ENCODE data around the gene TANGO2.

Gene TANGO2

DNA sequence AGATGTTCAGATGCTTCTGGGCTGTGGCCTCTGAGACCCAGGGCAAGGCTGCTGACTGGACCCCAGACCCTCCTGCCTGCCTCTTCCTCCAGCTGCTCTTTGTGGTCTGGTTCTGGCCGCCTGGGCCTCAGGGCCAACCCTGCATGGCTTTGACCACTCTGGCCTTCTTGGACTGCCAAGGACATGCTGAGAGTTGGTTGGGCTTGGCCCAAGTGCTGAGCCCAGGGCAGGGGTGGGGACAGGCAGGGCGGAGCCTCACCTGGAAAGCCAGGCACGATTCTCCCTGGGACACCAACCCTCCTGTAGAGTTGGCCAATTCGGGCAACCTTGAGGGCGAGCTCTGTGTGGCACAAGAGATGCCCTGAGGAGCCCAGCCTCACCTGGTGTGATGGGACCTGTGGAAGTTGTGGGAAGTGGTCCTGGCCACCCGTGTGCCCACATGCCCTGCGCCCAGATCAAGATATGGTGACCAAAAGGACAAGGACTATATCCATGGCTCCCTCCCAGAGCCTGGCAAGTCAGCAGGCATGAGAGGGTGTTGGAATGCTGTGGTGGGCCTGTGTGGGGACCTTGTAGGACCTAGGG, 11.6 kb downstream of the TANGO2 start:
- H4K20me1 ChIP-seq (ENCODE audit: insufficient read depth, low read length): no peaks in the 10 kb centered on the region
- H3F3A ChIP-seq (ENCODE audit: insufficient read depth, low read length): no peaks in the 10 kb centered on the region
- TF ChIP-seq CTCF (IDR thresholded peaks at IDR 0.05; ENCODE audit: low read length): no peak
- no peak for TF ChIP-seq EZH2 (IDR thresholded peaks at IDR 0.05; ENCODE audit: borderline replicate concordance, low read length)
- H3K79me2 ChIP-seq (ENCODE audit: insufficient read depth, low read length): no peaks in the 10 kb centered on the region
- no peak overlapping the region for H3K9ac ChIP-seq (ENCODE audit: low read length)
- H3K9me3 ChIP-seq (ENCODE audit: low read length): peaks cover 6% of the 10 kb centered on the region; the same call in 1 of the 2 replicates
- no peak overlapping the region for H2AFZ ChIP-seq (ENCODE audit: low read length)
- H3K9me2 ChIP-seq (ENCODE audit: low read depth, low read length): no peaks in the 10 kb centered on the region
- peak overlapping the region; percentile 18 for H3K27ac ChIP-seq (ENCODE audit: low read depth, low read length, poor library complexity, severe bottlenecking)
- H3K36me3 ChIP-seq (ENCODE audit: insufficient read depth, low read length): peaks cover 8% of the 10 kb centered on the region
- peak overlapping the region; percentile 23; the same call in 1 of the 2 replicates for H3K4me2 ChIP-seq (ENCODE audit: low read length)
- H3K27me3 ChIP-seq (ENCODE audit: insufficient read depth, low read length): no peaks in the 10 kb centered on the region
- H3K4me1 ChIP-seq (ENCODE audit: insufficient read depth, low read length, severe bottlenecking): peaks cover 30% of the 10 kb centered on the region
- no peak overlapping the region for H3K4me3 ChIP-seq (ENCODE audit: low read depth, low read length, poor library complexity, severe bottlenecking)

DNA sequence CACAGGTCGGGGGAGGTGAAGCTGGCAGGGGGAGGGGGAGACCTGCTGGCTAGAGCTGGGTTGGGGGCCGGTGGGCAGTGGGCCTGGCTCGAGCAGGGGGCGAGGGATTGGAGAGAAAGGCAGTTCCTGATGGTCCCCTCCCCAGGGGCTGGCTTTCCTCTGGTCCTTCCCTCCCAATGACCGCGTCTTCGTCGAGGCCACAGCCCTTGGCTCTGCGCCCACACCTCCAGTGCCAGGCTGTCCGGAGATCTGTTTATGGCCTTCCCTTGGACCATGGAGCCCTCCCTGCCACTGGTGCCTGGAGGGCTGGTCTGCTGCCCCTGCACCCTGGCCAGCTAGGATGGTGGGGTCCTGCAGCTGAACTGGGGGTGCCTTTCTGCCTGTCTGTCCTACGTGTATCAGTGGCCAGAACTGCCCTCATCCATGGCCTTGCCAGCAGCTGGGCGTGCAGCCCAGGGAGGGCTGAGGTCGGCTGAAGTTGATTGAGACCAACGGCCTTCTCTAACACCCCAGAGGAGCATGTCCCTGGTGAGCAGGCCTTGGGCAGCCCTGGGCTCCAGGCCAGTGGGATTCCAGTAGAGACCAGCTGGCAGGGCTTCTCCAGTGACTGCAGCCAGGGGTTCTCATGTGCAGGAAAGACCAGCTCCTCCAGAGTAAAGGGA, 12.3 kb downstream of the TANGO2 start:
- Histone ChIP-seq H3K9me3 (ENCODE audit: low read length) (peaks cover 6% of the 10 kb centered on the region; the same call in 1 of the 2 replicates), H3K4me3 (ENCODE audit: low read depth, low read length, poor library complexity, severe bottlenecking) (no peak overlapping the region), H3F3A (ENCODE audit: insufficient read depth, low read length) (no peaks in the 10 kb centered on the region), H4K20me1 (ENCODE audit: insufficient read depth, low read length) (no peaks in the 10 kb centered on the region), H3K27ac (ENCODE audit: low read depth, low read length, poor library complexity, severe bottlenecking) (peak overlapping the region; percentile 73), H3K4me1 (ENCODE audit: insufficient read depth, low read length, severe bottlenecking) (peaks cover 30% of the 10 kb centered on the region), H3K36me3 (ENCODE audit: insufficient read depth, low read length) (peaks cover 8% of the 10 kb centered on the region), H3K9me2 (ENCODE audit: low read depth, low read length) (no peaks in the 10 kb centered on the region), H3K27me3 (ENCODE audit: insufficient read depth, low read length) (no peaks in the 10 kb centered on the region), H3K4me2 (ENCODE audit: low read length) (no peak overlapping the region), H3K79me2 (ENCODE audit: insufficient read depth, low read length) (no peaks in the 10 kb centered on the region), H2AFZ (ENCODE audit: low read length) (no peak overlapping the region), H3K9ac (ENCODE audit: low read length) (no peak overlapping the region)
- TF ChIP-seq EZH2 (IDR thresholded peaks at IDR 0.05; ENCODE audit: borderline replicate concordance, low read length) (no peak), CTCF (IDR thresholded peaks at IDR 0.05; ENCODE audit: low read length) (no peak)

DNA sequence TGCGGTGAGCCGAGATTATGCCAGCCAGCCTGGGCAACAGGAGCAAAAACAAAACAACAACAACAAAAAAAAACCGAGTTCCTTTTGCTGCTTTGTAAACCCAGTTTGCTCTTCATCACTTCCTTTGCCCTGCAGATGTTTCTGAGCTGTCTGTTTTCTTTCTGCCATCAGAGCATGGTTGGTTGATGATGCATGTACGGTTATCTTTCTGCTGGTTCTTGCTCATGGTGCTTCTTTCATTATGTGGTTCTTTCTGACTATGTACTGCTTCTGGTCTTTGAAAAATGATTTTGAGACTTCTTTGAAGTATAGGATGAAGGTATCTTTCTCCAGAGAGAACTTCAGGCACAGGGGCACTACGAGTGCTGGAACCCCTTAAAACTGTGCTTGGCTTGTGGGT, 13.2 kb downstream of the TANGO2 start:
- TF ChIP-seq CTCF (IDR thresholded peaks at IDR 0.05; ENCODE audit: low read length) (no peak), EZH2 (IDR thresholded peaks at IDR 0.05; ENCODE audit: borderline replicate concordance, low read length) (no peak)
- peaks cover 30% of the 10 kb centered on the region for H3K4me1 ChIP-seq (ENCODE audit: insufficient read depth, low read length, severe bottlenecking)
- peaks cover 6% of the 10 kb centered on the region; the same call in 1 of the 2 replicates for H3K9me3 ChIP-seq (ENCODE audit: low read length)
- H4K20me1 ChIP-seq (ENCODE audit: insufficient read depth, low read length): no peaks in the 10 kb centered on the region
- H2AFZ ChIP-seq (ENCODE audit: low read length): no peak overlapping the region
- peaks cover 8% of the 10 kb centered on the region for H3K36me3 ChIP-seq (ENCODE audit: insufficient read depth, low read length)
- no peak overlapping the region for H3K4me3 ChIP-seq (ENCODE audit: low read depth, low read length, poor library complexity, severe bottlenecking)
- H3K79me2 ChIP-seq (ENCODE audit: insufficient read depth, low read length): no peaks in the 10 kb centered on the region
- no peak overlapping the region for H3K9ac ChIP-seq (ENCODE audit: low read length)
- H3K9me2 ChIP-seq (ENCODE audit: low read depth, low read length): no peaks in the 10 kb centered on the region
- no peak overlapping the region for H3K4me2 ChIP-seq (ENCODE audit: low read length)
- H3K27me3 ChIP-seq (ENCODE audit: insufficient read depth, low read length): no peaks in the 10 kb centered on the region
- H3F3A ChIP-seq (ENCODE audit: insufficient read depth, low read length): no peaks in the 10 kb centered on the region
- peak overlapping the region; percentile 73 for H3K27ac ChIP-seq (ENCODE audit: low read depth, low read length, poor library complexity, severe bottlenecking)
